NK-92 treated with Interleukin-12 subunit alpha and Interleukin-12 subunit beta, amount 100 ng/mL, for 24 hours (cell line): ENCODE results near the gene ZNF407.
"Not testable (repeated sequence)": the region's sequence is repeated elsewhere in the genome, so short reads cannot be mapped to it uniquely, and the experiment has no call there.

ENCODE experiments used
- DNase-seq: peaks from one replicate; lab custom pipeline; 2025; lab: John Stamatoyannopoulos, UW

ZNF407 gene

DNA sequence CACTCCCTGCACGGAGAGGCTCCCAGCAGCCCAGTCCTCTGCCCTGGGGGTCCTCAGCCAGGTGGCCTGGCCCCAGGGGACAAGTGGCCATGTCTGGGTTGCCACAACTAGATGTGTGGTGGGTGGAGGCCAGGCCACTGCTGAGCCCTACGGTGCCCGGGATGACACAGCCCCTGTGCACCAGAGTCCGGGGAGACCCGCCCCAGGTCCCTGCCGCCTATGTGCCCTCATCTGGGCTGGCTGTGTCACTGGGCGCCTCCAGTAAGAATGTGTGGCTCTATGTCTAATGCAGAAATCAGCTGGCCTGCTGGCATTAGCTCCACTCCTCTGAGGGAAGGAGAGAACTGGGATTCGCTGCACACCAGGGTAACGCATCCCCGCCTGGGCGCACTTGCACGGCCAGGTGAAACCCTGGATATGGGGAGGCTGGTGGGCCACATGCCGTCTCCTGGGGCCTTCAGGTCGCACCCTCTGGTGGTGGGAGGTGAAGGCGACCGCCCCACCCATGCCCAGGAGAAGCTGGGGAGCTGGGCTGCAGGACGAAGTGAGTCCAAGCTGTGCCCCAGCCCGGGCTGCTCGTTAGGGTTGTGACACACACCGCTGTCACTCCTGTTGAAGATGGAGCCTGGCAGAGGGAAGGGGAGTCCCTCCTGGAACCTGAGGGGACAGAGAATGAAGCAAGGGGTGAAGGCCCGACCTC is 475.2 kb downstream of the ZNF407 start:
- no peak for DNase-seq

DNA sequence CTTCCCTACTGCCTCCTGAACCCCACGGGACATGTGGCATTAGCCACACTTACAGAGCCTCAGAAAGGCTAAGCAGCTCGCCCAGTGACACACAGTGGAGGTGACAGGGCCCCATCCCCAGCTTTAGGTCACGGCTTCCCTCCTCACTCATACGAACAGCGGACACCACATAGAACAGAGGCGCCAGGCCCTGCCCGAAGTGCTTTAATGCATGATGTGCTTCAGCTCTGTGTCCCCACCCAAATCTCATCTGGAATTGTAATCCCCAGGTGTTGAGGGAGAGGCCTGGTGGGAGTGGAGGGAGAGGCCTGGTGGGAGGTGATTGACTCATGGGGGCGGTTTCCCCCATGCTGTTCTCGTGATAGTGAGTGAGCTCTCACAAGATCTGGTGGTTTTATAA is 476.0 kb downstream of the ZNF407 start:
- DNase-seq, result no peak

DNA sequence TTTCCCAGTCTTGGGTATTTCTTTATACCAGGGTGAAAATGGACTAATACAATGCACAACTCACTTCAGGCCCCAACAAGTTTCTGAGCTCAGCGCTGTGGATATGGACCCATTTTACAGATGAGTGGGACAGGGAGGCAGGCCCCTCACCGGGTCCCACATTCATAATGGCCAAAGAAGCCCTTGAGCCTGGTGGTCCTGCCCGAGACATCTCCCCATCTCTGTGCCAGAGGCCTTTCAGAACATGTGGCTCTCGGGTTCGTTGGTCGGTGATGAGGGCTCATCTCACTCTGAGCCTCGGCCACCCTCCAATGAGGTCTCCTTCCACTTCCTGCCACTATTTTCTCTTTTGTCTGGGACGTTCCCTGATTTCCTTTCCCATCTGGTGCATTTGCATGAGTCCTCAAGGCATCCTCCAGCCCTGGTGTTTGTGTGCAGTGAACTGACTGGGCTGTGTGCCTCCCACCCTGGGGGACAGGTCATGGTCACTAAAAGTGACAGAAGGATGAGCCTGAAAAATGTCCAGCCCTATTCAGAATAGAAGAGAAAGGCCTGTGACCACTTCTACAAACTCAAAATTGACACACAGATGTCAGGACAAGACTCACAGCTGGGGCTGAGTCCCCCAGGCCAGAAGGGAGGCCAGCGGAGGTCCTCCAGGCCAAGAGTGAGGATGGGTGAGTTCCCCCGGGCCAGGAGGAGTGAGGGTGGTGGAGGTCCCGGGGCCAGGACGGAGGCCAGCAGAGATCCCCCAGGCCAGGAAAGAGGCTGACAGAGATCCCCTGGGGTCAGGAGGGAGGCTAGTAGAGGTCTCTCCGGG is 476.7 kb downstream of the ZNF407 start:
- DNase-seq, result no peak

DNA sequence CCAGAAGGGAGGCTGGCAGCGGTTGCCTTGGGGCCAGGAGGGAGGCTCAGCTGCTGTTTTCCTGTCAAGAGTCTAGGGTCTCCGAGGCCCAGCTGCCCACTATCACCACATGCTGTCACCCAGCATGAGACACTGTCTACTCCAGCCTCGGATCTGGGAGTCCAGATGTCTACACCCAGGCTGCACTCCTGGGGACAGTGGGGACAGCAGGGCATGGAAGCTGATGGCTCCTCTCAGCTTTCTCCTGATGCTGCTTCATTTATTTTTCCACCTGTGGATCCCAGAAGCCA is 477.3 kb downstream of the ZNF407 start:
- DNase-seq, result no peak

DNA sequence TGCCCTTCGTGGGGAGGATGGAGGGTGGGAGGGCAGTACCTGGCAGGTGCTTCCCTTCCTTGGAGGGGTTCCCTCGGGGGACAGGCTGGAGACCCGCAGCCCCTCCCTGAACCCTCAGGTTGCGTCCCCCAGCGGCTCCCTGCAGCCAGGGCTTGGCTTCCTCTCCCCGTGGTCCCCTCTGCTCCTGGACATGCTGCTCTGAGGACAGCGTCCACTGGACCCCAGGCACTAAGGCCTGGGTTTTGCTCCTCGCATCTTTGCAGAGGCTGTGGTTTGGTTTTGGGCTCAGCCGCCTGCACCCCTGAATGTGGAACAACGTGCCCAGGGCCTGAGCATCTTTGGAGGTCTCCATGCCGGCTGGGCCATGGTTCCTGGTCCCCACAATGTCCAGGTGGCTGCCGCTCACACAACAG is 477.8 kb downstream of the ZNF407 start:
- no peak for DNase-seq

DNA sequence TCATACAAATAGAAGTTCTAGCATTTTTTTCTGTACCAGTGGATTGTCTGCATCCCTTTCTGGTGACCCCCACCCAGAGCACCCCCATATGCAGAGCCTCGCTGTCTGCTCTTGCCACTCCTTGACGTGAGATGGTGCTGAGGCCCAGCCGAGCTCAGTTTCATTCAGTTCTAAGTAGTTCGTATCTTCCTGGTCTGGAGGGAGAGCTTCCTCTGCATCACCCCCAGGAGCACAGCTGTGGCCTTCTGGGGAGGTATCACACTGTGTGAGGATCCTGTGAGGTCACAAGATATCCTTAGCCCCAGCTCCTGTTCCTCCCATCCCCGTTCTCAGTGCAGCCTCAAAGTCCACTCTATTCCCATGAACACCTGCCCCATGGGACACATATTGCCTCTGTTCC is 478.6 kb downstream of the ZNF407 start:
- no peak for DNase-seq

DNA sequence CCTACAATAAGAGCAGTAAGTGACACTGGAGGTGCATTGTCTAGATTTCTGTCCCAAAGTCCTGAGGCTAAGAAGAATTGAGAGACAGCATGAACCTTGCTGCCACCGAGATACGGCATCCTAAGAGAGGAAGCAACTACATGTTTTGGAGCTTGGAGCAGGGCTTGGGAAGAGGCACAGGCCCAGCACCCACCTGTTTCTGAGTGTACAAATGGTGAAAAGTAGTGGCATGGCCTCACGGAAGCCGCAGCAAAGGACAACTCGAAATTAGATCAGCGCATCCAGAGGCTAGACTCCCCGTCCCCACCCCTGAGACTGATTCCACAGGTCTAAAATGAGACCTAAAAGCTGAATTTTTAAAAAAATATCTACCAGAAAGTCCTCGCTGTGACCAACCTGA is 483.8 kb downstream of the ZNF407 start:
- no peak for DNase-seq

DNA sequence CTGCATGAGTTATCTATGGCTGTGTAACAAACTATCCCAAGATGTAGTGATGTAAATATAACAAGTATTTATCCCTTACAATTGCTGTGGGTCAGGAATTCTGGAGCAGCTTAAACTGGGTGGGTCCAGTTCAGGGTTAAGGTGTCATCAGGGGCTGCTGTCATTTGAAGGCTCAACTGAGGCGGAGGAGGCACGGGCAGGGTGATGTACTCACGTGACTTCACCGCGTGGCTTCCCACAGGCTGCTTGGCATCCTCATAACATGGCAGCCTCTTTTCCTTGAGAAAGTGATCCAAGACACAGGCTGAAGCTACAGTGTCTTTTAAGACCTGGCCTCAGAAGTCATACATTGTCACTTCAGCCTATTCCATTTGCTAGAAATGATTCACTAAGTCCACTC is 485.5 kb downstream of the ZNF407 start:
- no peak for DNase-seq

DNA sequence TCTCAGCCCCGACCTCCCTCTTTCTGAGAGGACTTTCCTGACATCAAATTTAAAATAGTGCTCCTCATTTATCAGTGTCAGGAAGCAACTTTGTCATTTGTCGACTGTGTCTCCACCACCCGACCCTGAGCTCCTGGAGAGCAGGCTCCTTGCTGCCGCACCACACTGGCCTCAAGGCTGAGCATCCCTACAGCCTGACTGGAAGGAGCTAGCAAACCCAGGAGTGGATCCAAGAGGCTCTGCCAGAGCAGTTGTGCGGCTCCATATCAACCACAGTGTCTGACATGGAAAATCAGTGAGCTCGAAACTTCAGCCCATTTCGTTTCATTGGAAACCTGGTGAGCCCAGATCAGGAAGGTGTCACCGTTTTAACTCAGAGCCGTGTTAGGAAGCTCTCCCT is 486.1 kb downstream of the ZNF407 start:
- DNase-seq, result no peak

DNA sequence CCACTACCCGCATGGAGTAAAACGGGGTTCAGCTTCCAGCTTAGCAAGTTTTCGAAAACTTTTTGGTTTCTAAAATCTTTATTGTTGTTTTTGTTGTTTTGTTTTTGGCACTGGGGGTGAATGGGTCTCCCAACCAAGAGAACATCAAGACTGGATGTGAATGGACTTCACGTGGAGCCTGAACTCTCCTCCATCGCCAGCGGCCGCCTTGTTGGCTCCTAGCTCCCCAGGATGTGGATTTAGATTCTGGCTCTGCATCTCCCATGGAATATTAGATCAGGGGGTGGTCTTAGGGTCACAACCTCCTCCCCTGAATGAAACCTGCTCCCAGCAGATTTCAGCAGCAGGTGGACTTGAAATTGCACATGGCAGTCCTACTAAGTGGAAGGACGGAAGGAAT is 488.0 kb downstream of the ZNF407 start:
- not testable (repeated sequence) for DNase-seq

DNA sequence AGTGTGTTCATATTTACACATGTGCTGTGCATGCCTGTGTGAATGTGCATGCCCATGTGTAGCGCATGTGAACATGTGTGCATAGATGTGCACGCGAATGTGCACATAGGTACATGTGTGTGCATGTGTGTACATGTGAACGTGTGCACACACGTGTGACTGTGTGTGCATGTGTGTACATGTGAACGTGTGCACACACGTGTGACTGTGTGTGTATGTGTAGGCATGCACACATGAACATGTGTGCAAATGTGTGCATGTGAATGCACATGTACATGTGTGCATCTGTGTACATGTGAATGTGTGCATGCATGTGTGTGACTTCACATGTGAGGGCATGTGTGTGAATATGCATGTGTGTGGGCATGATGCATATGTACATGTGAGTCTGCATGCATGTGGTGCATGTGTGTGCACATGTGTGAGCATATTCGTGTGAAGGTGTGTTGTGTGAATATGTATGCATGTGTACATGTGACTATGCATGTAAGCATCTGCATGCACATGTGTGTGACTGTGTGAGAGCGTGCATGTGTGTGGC is 488.9 kb downstream of the ZNF407 start:
- DNase-seq, result no peak

DNA sequence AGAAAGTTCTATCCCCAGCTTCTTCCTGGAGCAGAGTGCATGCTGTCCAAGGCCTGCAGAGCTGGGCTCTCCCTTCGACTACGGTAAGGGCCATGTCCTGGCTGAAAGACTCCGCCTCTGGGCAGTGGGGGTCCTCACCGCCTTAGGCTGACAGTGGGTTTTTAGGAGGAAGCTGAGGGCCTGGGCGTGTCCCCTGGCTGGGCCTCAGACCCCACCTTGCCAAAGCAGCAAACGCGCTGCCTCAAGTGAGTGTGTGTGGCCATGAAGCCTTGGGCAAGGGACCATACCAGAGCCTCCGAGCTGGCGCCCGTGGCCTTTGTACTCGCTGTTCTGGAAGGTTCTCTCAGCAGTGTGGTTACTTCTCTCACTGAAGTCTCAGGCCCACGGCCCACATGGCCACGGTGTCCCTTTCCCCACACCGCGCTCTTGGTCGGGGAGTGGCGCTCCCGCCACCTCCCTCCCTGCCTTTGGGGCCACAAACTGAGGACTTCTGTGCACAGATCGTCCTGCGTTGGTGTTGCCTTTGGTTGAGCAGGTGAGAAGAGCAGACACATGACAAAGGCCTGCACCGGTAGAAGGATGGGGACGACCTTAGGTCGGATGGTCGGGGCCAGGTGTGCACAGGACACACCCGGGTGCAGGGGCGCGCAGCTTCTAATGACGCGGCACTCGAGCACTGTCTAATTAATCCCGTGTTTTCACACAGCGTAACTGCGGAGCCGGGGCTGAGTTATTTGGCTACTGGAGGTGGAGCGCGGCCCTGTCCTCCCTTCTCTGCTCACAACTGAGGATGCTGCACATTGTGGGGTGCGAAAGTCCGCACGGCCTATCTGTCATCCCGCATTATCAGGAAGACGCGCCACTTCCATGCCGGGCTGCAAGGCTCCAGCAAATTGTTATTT is 489.7 kb downstream of the ZNF407 start:
- DNase-seq, result no peak

DNA sequence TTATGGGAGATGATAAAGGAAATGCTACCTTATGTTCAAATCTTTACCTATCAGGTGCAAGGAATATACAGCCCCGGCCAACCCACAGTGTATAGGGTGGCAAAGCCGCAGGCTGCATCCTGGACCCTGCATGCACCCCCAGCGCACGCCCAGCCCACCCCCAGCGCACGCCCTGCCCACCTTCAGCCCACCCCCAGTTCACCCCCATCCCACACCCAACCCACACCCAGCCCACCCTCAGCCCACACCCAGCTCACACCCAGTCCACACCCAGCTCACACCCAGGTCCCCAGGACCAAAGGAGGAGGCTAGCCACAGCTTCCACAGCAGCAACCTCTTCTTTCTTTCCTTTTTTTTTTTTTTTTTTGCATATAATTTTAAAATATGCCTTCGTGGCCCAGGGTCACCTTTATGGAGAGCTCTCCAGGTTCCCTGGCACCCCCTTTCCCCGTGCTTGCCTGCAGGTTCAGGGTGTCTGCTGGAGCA is 490.4 kb downstream of the ZNF407 start:
- no peak for DNase-seq

DNA sequence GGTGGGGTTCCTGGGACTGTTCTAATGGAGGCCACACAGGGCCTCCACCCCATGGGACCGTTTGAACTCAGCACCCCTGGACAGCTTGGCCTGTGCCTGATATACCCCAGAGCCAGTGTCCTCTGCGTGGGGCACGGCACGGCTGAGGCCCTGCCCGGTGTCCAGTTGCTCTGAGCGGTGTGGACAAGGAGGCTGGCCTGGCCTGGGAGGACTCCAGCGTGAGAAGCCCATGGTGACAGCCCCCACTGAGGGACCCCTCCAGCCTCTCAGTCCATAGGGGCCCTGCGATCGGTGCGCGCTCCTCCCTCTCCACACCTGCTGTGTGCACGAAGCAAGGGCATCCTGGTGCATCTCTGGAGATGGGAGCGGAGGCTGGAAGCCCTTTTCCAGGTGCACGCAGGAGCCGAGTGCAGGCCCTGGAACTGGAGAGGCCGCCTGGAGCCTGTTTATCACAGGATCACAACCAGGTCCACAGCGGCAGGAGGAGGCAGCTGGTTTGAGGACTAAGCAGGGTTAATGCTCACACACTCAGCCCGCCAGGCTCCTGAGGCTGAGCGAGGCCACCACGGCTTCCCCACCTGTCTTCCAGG is 491.0 kb downstream of the ZNF407 start:
- DNase-seq, result no peak

DNA sequence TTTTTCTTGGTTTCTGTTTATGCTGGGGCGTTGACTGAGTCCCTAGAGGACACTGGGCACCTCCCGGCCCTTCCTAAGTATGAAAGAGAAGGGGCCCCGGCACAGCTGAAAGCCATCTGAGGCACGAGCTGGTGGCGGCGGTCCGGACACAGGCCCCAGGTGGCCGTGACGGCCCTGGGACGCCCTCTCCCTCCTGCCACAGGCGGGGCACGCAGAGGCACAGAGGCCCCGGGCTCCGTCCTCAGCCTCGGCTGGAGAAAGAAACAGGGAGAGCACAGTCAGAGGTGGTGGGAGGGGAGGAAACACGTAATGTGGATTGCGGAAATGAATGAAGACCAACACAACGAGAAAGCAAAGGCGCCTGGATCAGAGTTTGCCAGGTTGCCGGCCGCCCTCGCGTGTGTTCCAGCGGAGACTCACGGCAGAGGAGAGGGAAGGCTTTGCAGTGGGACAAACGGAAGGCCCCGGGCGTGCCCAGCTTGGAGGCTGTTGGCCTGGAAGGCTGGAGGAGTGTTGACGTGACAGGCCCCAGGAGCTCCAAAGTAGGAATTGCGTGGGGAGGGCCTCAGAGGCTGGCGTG is 492.2 kb downstream of the ZNF407 start:
- no peak for DNase-seq

DNA sequence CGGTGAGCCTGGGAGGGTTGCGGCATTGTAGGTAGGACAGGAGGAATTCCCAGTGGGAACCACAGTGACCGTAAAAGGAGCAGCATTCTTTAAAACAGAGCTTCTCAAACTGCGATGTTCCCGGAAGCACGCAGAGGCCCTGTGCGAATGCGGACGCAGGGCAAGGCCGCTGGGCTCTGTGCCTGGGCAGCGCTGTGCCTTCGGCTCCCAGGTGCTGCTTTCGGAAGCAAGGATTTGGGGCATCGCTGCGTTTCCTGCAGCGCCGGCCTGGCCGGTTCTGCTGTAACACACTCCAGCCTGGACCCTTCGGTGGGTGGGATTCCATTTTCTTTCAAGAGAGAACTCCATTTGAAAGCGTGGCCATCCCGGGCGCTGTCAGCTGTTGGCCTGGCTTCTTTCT is 492.7 kb downstream of the ZNF407 start:
- no peak for DNase-seq

DNA sequence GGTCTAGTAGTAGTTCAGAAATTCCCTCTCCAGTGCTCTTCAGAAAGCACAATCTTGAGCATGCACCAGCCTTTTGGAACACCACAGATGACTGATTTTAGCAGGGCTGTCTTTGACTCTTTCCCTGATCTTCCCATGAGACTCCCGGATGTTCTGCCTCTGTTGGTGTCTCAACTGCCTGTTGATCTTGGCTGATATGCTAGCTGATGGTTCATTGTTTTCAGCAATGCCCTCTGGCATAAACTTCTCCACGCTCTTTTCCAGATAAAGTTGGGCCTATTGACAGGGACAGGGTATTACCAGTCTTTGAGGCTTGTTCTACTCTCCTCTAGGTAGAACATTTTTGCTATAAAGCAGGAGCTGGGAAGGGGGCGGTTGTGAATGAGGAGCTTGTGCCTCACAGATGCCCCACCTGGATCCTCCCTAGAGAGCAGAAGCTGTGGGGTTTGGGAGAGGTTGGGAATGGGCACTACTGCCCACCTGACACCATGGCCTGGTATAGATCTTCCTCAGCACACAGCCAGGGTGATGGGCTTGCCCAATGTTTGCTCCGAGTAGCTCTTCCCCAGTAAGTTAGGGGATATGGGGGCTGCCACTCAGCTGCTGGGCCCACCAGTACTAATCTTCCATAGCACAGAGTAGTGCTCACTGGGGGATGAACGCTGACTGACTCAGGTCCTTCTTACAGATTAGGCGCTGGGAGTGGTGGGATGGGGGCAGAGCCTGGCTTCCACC is 500.0 kb downstream of the ZNF407 start:
- DNase-seq, result no peak

DNA sequence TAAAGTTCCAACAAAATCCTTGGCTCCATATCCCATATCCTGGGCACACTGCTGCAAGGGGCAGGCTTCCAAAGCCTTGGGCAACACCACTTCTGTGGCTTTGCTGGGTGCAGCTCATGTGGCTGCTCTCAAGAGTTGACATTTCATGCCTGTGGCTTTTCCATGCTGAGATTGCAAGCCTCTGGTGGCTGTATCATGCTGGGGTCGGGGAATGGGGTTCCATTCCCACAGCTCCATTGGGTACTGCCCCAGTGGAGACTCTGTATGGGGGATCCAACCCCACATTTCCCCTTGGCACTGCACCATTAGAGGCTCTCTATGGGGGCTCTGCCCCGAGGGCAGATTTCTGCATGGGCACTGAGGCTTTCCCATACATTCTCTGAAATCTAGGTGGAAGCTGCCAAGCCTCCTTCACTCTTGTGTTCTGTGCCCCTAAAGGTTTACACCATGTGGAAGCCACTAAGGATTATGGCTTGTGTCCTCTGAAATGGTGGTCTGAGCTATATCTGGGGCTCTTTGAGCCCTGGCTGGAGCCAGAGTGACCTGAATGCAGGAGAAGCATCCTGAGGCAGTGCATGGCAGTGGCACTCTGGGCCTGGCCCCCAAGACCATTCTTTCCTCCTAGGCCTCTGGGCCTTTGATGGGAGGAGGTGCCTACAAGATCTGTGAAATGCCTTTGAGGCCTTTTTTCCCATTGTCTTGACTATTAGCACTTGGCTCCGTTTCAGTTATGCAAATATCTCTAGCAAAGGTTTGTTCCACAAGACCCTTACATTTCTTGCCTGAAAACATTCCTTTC is 503.4 kb downstream of the ZNF407 start:
- no peak for DNase-seq

DNA sequence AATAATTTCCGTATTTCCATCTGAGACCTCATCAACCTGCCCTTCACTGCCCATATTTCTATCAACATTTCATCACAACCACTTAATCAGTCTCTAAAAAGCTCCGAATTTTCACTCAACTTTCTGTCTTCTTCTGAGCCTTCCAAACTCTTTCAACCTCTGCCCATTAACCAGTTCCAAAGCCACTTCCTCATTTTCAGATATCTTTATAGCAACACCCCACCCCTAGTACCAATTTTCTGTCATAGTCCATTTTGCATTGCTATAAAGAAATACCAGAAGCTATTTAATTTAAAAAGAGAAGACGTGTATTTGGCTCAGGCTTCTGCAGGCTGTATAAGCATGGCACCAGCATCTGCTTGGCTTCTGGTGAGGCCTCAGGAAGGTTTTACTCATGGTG is 504.2 kb downstream of the ZNF407 start:
- no peak for DNase-seq

DNA sequence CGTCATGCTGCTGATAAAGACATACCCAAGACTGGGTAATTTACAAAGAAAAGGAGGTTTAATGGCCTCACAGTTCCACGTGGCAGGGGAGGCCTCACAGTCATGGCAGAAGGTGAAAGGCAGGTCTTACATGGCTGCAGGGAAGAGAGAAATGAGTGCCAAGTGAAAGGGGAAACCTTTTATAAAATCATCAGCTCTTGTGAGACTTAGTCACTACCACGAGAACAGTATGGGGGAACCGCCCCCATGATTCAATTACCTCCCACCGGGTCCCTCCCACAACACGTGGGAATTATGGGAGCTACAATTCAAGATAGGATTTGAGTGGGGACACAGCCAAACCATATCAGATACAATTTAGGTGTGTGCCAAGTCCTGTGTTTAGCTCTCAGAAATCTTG is 506.4 kb downstream of the ZNF407 start:
- DNase-seq, result not testable (repeated sequence)
